HFF-Myc (cell line): ENCODE results near the gene PAX2.

ENCODE experiments used
- DNase-seq: peaks from one replicate; pipeline ENCODE4 v3.0.0-alpha.2; 2011; ENCODE audit warnings: low read depth; ENCODE audit errors: extremely low read depth
- H3K4me3 ChIP-seq: replicated peaks from 2 replicates; pipeline ENCODE4 v1.5.1; 2011; ENCODE audit warnings: low read depth, mild to moderate bottlenecking, control low read depth, low read length
- TF ChIP-seq, protein P1 (sequence below): IDR thresholded peaks from 2 replicates; pipeline ENCODE4 v1.5.1; 2012; ENCODE audit warnings: mild to moderate bottlenecking, low read depth, low read length, control low read depth; ENCODE audit errors: missing control alignments

The PAX2 gene

GRCh38 chr10:100841528-100841927 is 96.1 kb downstream of the PAX2 start:
- TF ChIP-seq, protein P1, sequence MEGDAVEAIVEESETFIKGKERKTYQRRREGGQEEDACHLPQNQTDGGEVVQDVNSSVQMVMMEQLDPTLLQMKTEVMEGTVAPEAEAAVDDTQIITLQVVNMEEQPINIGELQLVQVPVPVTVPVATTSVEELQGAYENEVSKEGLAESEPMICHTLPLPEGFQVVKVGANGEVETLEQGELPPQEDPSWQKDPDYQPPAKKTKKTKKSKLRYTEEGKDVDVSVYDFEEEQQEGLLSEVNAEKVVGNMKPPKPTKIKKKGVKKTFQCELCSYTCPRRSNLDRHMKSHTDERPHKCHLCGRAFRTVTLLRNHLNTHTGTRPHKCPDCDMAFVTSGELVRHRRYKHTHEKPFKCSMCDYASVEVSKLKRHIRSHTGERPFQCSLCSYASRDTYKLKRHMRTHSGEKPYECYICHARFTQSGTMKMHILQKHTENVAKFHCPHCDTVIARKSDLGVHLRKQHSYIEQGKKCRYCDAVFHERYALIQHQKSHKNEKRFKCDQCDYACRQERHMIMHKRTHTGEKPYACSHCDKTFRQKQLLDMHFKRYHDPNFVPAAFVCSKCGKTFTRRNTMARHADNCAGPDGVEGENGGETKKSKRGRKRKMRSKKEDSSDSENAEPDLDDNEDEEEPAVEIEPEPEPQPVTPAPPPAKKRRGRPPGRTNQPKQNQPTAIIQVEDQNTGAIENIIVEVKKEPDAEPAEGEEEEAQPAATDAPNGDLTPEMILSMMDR, result no peak
- no peak for DNase-seq
- no peak overlapping the region for H3K4me3 ChIP-seq

GRCh38 chr10:100847440-100847839 is 102.1 kb downstream of the PAX2 start:
- no peak for DNase-seq
- TF ChIP-seq, protein P1, result no peak
- H3K4me3 ChIP-seq, result no peak overlapping the region

GRCh38 chr10:100848770-100849169 is 103.4 kb downstream of the PAX2 start:
- H3K4me3 ChIP-seq, result no peak overlapping the region
- no peak for DNase-seq
- TF ChIP-seq, protein P1, result no peak

DNA sequence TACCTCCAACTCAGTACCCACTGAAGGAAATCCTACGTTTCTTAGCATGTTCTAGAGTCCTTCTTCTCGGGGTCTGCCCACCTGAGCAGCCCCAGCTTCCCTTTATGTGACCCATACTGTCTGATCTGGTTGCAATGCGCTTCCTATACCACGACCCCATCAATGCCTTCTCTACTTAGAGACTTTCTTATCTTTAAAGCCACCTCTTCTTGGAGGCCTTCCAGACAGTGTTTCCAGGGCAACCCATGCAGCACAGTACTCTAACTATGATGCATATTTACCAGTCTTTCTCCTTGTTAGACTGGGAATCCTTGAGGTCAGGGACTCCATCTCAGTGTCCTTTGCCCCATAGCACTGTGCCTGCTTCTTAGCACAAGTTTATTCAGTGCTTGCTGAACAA is 112.9 kb downstream of the PAX2 start:
- no peak for DNase-seq
- no peak overlapping the region for H3K4me3 ChIP-seq
- TF ChIP-seq, protein P1, result no peak

DNA sequence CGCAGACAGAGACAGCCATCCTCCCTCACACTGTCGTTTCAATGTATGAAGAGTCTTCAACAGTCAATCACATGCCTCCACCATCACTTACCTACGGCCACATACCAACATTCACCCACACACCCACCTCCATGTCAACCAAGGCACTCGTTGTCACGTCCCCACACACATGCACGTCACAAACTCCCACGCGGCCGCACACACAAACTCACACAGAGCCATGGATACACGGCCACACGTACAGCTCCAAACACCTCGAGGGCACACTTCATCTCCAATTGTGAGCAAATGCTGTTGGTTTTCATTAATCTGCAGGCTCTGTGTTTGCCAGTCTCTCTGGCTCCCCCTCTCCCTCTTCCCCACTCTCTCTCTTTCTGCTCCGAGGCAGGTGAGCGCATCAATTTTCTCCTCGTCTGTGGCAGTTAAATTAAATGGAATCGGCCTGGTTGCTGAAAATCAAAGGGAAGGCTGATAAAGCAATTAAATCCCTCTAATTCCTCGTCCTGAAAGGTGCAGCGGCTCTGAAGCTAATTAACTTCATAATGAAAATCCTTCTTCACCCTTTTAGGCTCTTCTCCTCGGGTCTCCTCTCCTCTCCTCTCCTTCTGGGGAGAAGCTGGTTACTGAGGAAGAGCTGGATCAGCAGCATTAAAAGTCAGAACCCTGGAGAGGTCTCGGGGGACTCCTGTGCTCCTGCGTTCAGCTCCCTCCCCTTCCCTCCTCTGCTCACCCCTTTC is 113.5 kb downstream of the PAX2 start:
- TF ChIP-seq, protein P1, result no peak
- no peak for DNase-seq
- no peak overlapping the region for H3K4me3 ChIP-seq

- TF ChIP-seq, protein P1, result no peak
- DNase-seq, result no peak
- H3K4me3 ChIP-seq, result no peak overlapping the region
Measured at GRCh38 chr10:100859484-100859763, 114.0 kb downstream of the PAX2 start.

DNA sequence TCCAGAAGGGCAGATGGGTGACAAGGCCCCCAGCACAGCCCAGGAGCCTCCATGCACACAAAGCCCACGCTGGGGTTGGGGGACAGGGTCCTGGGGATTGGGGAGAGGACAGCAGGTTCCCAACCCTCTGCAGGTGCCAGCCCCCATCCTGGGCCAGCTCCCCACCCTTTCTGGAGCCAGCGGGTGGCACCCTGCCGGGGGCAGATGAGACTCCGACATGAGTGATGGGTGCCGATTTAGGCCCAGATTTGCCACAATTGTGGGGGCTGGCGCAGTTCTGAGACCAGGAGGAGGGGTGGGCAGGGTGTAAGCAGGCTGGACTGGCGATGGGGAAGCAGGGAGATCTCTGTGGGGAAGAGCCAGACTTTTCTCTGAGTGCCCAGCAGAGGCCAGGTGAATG is 118.1 kb downstream of the PAX2 start:
- TF ChIP-seq, protein P1, result no peak
- no peak overlapping the region for H3K4me3 ChIP-seq
- no peak for DNase-seq
